ENCODE results near the gene NFATC2.
A peak's percentile ranks its signal among the peaks of the same experiment; 100 is the strongest.

NFATC2 gene

DNA sequence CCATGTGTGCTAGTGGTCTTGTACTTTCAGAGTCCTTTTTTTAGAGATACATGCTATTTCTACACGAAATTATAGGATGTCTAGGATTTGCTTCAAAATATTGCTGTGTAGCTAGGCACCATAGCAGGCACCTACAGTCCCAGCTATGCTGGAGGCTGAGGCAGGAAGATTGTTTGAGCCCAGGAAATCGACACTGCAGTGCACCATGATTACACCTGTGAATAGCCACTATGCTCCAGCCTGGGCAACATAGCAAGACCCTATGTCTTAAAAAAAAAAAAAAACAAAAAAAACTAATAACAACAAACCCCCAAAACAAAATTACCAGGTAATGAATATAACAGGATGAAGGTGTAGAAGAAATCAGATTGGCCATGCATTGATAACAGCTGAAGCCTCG is 121.7 kb downstream of the NFATC2 start:
- no peaks in the 10 kb centered on the region for H3K36me3 ChIP-seq (ENCODE audit: insufficient read depth, low read length)
- no peak overlapping the region for H3K27ac ChIP-seq (ENCODE audit: low read depth, low read length)
- no peak overlapping the region for H3K4me3 ChIP-seq (ENCODE audit: low read depth, low read length)
- peaks cover 10% of the 10 kb centered on the region for H3K4me1 ChIP-seq (ENCODE audit: control insufficient read depth, insufficient read depth, low read length, unreplicated experiment)
- H2AFZ ChIP-seq (ENCODE audit: low read length, unreplicated experiment), result no peak overlapping the region
- no peaks in the 10 kb centered on the region for H3K27me3 ChIP-seq (ENCODE audit: insufficient read depth, low read length)
- H3K79me2 ChIP-seq (ENCODE audit: control insufficient read depth, insufficient read depth, low read length, unreplicated experiment), result no peaks in the 10 kb centered on the region

DNA sequence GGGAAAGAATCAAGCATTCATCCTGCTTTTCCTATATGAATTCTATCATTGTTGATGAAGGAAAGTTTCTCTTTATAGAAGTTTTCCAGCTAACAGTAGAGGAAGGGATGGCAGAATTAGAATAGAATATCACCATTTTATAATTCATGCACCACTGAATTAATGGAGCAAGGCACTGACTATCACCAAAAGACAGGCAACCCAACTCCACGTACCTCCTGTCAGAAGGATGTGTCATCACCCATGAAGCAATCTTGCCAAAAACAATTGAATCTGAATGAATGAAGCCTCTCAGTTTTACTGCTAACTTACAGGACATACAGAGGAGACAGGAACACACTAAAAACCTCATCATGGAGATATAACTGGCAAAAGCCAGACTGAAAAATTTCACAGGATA is 122.4 kb downstream of the NFATC2 start:
- no peak overlapping the region for H3K27ac ChIP-seq (ENCODE audit: low read depth, low read length)
- H3K36me3 ChIP-seq (ENCODE audit: insufficient read depth, low read length), result no peaks in the 10 kb centered on the region
- H3K27me3 ChIP-seq (ENCODE audit: insufficient read depth, low read length), result no peaks in the 10 kb centered on the region
- H3K4me3 ChIP-seq (ENCODE audit: low read depth, low read length), result no peak overlapping the region
- no peak overlapping the region for H2AFZ ChIP-seq (ENCODE audit: low read length, unreplicated experiment)
- H3K79me2 ChIP-seq (ENCODE audit: control insufficient read depth, insufficient read depth, low read length, unreplicated experiment), result no peaks in the 10 kb centered on the region
- H3K4me1 ChIP-seq (ENCODE audit: control insufficient read depth, insufficient read depth, low read length, unreplicated experiment), result peaks cover 10% of the 10 kb centered on the region

DNA sequence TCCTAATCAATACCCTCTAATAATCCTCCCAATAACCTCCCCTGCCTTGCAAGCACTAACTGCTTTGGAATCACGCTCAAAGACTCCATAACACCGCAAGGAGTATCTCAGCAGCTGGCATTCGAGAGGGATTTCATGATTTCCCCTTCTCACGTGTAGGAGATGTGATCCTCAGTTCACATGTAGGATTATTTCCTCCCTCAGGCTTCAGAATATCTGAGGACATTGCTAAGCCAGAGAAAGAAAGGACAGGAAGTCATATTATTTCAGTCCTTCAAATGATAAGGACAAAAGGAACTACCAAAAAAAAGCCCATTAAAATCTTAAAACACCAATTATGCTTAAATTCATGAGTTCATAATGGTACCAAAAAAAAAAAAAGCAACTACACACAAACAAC is 122.9 kb downstream of the NFATC2 start:
- no peaks in the 10 kb centered on the region for H3K27me3 ChIP-seq (ENCODE audit: insufficient read depth, low read length)
- H3K4me3 ChIP-seq (ENCODE audit: low read depth, low read length), result no peak overlapping the region
- H2AFZ ChIP-seq (ENCODE audit: low read length, unreplicated experiment), result no peak overlapping the region
- H3K27ac ChIP-seq (ENCODE audit: low read depth, low read length), result no peak overlapping the region
- no peaks in the 10 kb centered on the region for H3K79me2 ChIP-seq (ENCODE audit: control insufficient read depth, insufficient read depth, low read length, unreplicated experiment)
- H3K36me3 ChIP-seq (ENCODE audit: insufficient read depth, low read length), result no peaks in the 10 kb centered on the region
- H3K4me1 ChIP-seq (ENCODE audit: control insufficient read depth, insufficient read depth, low read length, unreplicated experiment), result peaks cover 10% of the 10 kb centered on the region

DNA sequence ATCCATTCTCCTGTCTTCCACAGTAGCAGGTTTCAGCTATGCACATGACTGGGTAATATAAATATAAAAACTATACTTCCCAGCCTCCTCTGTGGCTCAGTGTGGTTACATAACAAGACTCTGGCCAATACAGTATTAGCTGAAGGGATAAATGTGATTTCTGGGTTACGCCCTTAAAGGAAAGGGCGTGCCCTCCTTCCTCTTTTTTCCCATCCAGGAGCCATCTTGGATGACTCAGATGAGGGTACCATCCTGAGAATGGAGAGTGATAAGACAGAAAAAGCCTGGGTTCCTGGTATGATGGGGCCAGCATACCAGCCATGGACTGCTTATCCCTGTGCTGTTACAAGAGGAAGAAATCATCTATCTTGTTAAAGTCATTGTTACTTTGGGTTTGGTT is 123.3 kb downstream of the NFATC2 start:
- H3K79me2 ChIP-seq (ENCODE audit: control insufficient read depth, insufficient read depth, low read length, unreplicated experiment), result no peaks in the 10 kb centered on the region
- H3K36me3 ChIP-seq (ENCODE audit: insufficient read depth, low read length), result no peaks in the 10 kb centered on the region
- H3K27ac ChIP-seq (ENCODE audit: low read depth, low read length), result no peak overlapping the region
- peaks cover 10% of the 10 kb centered on the region for H3K4me1 ChIP-seq (ENCODE audit: control insufficient read depth, insufficient read depth, low read length, unreplicated experiment)
- H3K27me3 ChIP-seq (ENCODE audit: insufficient read depth, low read length), result no peaks in the 10 kb centered on the region
- H3K4me3 ChIP-seq (ENCODE audit: low read depth, low read length), result no peak overlapping the region
- no peak overlapping the region for H2AFZ ChIP-seq (ENCODE audit: low read length, unreplicated experiment)

DNA sequence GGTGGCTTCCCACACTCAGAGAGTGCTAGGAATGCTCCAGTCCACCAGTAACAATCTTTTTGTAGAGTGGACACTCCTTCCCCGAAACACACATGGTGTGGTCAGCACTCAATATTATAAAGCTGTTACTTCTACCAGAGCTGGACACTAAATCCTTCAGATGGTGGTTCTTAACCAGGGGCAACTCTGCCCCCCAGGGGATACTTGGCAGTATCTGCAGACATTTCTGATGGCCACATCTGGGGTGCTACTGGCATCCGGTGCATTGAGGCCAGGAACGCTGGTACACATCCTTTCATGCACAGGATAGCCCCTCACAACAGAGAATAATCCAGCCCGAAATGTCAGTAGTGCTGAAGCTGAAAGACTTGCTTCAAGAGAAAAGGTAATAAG is 124.4 kb downstream of the NFATC2 start:
- Histone ChIP-seq H3K4me1 (ENCODE audit: control insufficient read depth, insufficient read depth, low read length, unreplicated experiment) (peaks cover 11% of the 10 kb centered on the region), H3K27me3 (ENCODE audit: insufficient read depth, low read length) (no peaks in the 10 kb centered on the region), H3K4me3 (ENCODE audit: low read depth, low read length) (no peak overlapping the region), H3K27ac (ENCODE audit: low read depth, low read length) (no peak overlapping the region), H2AFZ (ENCODE audit: low read length, unreplicated experiment) (no peak overlapping the region), H3K79me2 (ENCODE audit: control insufficient read depth, insufficient read depth, low read length, unreplicated experiment) (no peaks in the 10 kb centered on the region), H3K36me3 (ENCODE audit: insufficient read depth, low read length) (no peaks in the 10 kb centered on the region)

DNA sequence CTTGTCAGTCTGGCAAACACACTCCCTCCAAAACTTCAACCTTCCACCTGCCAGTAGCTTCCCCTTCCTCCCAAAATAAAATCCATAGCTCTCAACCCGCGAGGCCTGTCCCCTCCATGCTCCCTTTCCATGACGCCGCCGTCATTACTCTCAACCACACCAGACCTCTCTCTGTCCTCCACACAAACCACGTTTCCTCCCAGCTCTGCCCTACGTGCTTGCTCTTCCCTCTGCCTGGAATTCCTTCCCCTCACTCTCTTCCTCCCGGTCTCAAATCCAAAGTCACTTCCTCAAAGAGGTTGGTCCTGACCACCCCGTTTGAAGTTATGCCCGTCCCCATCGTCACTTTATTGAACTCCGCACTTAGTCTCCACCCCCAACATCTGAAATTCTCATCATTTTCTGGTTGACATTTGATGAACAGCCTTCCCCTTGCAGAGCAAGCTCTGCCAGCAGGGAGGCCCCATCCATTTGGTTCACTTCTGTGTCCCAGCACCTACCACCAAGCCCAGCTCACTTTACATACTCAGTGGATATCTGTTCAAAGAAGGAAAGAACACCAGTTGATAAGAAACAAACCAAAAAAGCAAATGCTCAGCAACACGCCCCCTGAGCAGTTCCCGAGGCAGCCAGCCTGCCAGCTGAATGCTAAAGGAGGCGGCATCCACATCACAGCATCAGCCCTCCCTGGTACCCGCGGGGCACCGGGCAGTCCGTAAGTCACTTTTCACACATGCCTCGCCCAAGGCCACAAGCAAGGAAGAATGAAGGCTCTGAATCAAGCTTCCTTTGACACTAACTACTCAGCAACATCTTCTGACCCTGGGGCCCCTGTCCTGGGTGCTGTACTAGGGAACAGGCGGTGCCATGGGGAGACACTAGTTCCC is 125.0 kb downstream of the NFATC2 start:
- Histone ChIP-seq H3K4me1 (ENCODE audit: control insufficient read depth, insufficient read depth, low read length, unreplicated experiment) (peaks cover 16% of the 10 kb centered on the region), H3K36me3 (ENCODE audit: insufficient read depth, low read length) (no peaks in the 10 kb centered on the region)

DNA sequence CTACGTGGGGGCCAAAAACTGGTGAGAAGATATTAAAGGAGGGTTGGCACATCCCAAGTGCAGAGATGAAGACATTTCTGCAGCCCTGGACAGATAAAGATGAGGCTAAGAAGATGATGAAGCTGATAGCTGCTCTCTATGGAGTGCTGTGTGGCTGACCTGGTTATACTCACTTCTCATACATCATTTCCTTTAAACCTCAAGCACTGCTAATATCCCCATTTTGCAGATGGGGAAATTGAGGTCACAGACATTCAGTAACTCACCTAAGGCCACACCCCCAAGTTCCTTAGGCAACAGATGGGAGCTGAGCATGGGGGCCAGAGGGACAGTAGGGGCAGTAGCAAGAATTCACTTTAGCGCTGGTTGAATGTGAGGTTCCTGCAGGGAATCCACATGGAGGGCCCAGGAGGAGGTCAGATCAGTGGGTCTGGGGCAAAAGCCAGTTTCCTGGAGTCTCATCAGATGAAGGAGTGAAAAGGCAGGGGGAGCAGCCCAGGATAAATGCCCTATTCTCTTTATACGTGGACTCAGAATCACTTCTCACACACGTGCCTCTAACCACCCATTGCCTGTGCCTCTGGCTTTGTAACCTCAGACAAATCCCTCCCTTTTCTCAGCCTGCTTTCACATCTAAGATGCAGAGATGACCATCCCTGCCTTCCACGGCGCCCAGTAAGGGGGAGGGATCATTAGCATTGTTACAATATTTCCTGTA is 125.8 kb downstream of the NFATC2 start:
- H3K36me3 ChIP-seq (ENCODE audit: insufficient read depth, low read length), result no peaks in the 10 kb centered on the region
- no peaks in the 10 kb centered on the region for H3K27me3 ChIP-seq (ENCODE audit: insufficient read depth, low read length)
- no peak overlapping the region for H2AFZ ChIP-seq (ENCODE audit: low read length, unreplicated experiment)
- peaks cover 21% of the 10 kb centered on the region for H3K4me1 ChIP-seq (ENCODE audit: control insufficient read depth, insufficient read depth, low read length, unreplicated experiment)
- H3K4me3 ChIP-seq (ENCODE audit: low read depth, low read length), result no peak overlapping the region
- H3K79me2 ChIP-seq (ENCODE audit: control insufficient read depth, insufficient read depth, low read length, unreplicated experiment), result no peaks in the 10 kb centered on the region
- no peak overlapping the region for H3K27ac ChIP-seq (ENCODE audit: low read depth, low read length)

More for the DNA sequence above, 125.0 kb downstream of the NFATC2 start:
- Histone ChIP-seq H3K27me3 (ENCODE audit: insufficient read depth, low read length) (no peaks in the 10 kb centered on the region), H3K27ac (ENCODE audit: low read depth, low read length) (no peak overlapping the region), H2AFZ (ENCODE audit: low read length, unreplicated experiment) (no peak overlapping the region), H3K4me3 (ENCODE audit: low read depth, low read length) (no peak overlapping the region), H3K79me2 (ENCODE audit: control insufficient read depth, insufficient read depth, low read length, unreplicated experiment) (no peaks in the 10 kb centered on the region)

DNA sequence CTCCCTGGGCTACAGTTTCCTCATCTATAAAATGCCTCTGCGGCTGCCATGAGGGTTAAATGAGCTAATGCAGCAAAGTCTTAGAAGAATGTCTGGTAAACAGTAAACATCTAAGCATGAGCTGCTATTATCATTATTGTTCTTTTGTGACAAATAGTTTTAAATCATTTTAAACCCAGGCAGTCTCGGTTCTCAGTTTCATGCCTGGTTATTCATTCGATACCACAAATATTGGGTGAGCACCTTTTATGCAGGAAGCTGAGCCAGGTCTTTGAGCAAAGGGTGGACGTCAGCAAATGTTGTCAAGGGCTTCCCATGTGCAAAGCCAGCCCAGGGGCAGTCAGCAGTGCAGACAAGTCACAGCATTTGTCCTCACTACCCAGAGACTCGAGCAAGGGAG is 128.7 kb downstream of the NFATC2 start:
- H3K79me2 ChIP-seq (ENCODE audit: control insufficient read depth, insufficient read depth, low read length, unreplicated experiment), result no peaks in the 10 kb centered on the region
- H3K27me3 ChIP-seq (ENCODE audit: insufficient read depth, low read length), result no peaks in the 10 kb centered on the region
- peaks cover 11% of the 10 kb centered on the region for H3K4me1 ChIP-seq (ENCODE audit: control insufficient read depth, insufficient read depth, low read length, unreplicated experiment)
- no peak overlapping the region for H3K4me3 ChIP-seq (ENCODE audit: low read depth, low read length)
- no peak overlapping the region for H2AFZ ChIP-seq (ENCODE audit: low read length, unreplicated experiment)
- H3K36me3 ChIP-seq (ENCODE audit: insufficient read depth, low read length), result no peaks in the 10 kb centered on the region
- H3K27ac ChIP-seq (ENCODE audit: low read depth, low read length), result no peak overlapping the region

DNA sequence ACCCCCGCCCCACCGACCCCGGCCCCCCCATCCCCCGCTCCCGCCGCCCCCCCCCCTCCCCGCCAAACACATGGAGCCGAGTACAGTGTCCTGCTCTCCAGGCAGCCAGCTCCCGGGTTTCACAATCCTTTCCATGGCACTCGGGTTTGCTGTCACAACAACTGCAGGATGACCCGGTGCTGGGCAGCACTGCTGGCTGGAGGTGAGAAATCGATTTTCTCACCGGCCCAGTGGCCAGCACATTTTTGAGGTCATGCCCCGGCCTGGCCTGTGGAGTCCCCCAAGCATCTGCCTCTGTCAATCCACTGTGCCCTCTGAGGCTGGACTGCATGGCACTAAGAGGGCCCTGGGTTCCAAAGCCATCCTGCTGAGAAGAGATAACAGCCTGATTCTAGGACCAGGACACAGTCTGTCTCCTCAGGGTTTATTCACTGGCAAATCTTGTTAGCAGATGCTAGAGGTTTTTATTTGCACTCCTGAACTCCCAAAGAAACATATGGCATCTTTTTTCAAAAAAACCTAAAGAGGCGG is 129.5 kb downstream of the NFATC2 start:
- no peaks in the 10 kb centered on the region for H3K27me3 ChIP-seq (ENCODE audit: insufficient read depth, low read length)
- no peak overlapping the region for H2AFZ ChIP-seq (ENCODE audit: low read length, unreplicated experiment)
- H3K4me1 ChIP-seq (ENCODE audit: control insufficient read depth, insufficient read depth, low read length, unreplicated experiment), result peaks cover 11% of the 10 kb centered on the region
- H3K36me3 ChIP-seq (ENCODE audit: insufficient read depth, low read length), result no peaks in the 10 kb centered on the region
- no peak overlapping the region for H3K4me3 ChIP-seq (ENCODE audit: low read depth, low read length)
- peak overlapping the region; percentile 10; the same call in 1 of the 2 replicates for H3K27ac ChIP-seq (ENCODE audit: low read depth, low read length)
- H3K79me2 ChIP-seq (ENCODE audit: control insufficient read depth, insufficient read depth, low read length, unreplicated experiment), result no peaks in the 10 kb centered on the region

DNA sequence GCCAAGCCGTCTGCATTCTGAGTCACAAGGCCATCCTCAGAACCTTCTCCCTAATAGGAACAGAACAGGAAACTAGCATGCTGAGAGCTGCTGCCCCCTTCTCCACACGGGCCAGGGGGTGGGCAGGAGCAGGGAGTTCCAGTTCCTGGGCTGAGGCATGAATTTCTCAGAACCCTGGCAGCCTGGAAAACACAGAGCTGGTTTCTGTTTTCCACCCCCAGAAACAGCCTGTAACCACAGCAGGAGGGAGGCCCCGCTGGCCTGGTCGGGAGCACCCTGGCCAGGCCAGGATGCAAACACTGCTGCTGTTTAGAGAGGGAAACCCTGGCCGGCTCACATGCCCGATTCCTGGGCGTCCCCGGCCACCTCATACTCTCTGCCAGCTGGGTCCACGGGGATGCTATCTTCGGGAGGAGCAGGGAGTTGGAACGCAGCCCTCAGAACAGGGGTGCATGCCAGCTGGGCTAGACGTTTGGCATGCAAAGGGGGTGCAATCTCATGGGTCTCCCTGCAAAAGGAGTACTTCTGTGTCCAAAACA is 130.1 kb downstream of the NFATC2 start:
- Histone ChIP-seq H3K4me1 (ENCODE audit: control insufficient read depth, insufficient read depth, low read length, unreplicated experiment) (peaks cover 11% of the 10 kb centered on the region), H2AFZ (ENCODE audit: low read length, unreplicated experiment) (peak overlapping the region; percentile 5), H3K36me3 (ENCODE audit: insufficient read depth, low read length) (no peaks in the 10 kb centered on the region), H3K79me2 (ENCODE audit: control insufficient read depth, insufficient read depth, low read length, unreplicated experiment) (no peaks in the 10 kb centered on the region), H3K27ac (ENCODE audit: low read depth, low read length) (peak overlapping the region; percentile 38; the same call in 1 of the 2 replicates), H3K27me3 (ENCODE audit: insufficient read depth, low read length) (no peaks in the 10 kb centered on the region), H3K4me3 (ENCODE audit: low read depth, low read length) (no peak overlapping the region)

All from ACC112 (cell line).